Stomach (tissue), 9 donors: ENCODE results near the gene IL31RA. TPM values are rescaled to one million over a fixed set of nuclear protein-coding genes. Genes with fewer than 3 reads are reported as not detected.

Experiments used
- DNase-seq, 2 donors: peaks; one replicate each; pipeline versions ENCODE4 v3.0.0 to v3.0.0-alpha.2; 2013 to 2019
- H3K27ac ChIP-seq, 5 donors: fragments of 200-600 bp in 4 of 5; sonication (generic) in 4 of 5; one replicate each; pipeline ENCODE4 v1.5.1; 2013 to 2019; ENCODE audit warnings: mild to moderate bottlenecking in 1 of 5, moderate library complexity in 1 of 5
- H3K27me3 ChIP-seq, 3 donors: fragments of 200-600 bp; sonication (generic); one replicate each; pipeline ENCODE4 v1.5.1; 2017 to 2019; ENCODE audit warnings: mixed run types in 1 of 3
- H3K36me3 ChIP-seq, 4 donors: fragments of 200-600 bp; sonication (generic); 1 replicate in 3 of 4; 2 replicates in 1 of 4; pipeline ENCODE4 v1.5.1; 2016 to 2019
- H3K4me1 ChIP-seq, 4 donors: fragments of 200-600 bp; sonication (generic); one replicate each; pipeline ENCODE4 v1.5.1; 2016 to 2019
- H3K4me3 ChIP-seq, 4 donors: fragments of 200-600 bp; sonication (generic) in 3 of 4; one replicate each; pipeline ENCODE4 v1.5.1; 2016 to 2019; ENCODE audit warnings: mild to moderate bottlenecking in 1 of 4
- H3K9me3 ChIP-seq, 4 donors: fragments of 200-600 bp; sonication (generic); one replicate each; pipeline ENCODE4 v1.5.1; 2016 to 2019
- EP300 ChIP-seq: sonication (generic); formaldehyde crosslinking; IDR thresholded peaks from one replicate; pipeline ENCODE4 v1.6.1; 2017; ENCODE audit warnings: antibody characterized with exemption
- POLR2A ChIP-seq, 4 donors: fragments of 450-650 bp; IDR thresholded peaks; one replicate each; pipeline ENCODE4 v1.6.1; 2016; ENCODE audit warnings: antibody characterized with exemption in 4 of 4, control low read depth in 2 of 4, mild to moderate bottlenecking in 1 of 4, moderate library complexity in 1 of 4
- POLR2AphosphoS5 ChIP-seq, 3 donors: sonication (generic); formaldehyde crosslinking; IDR thresholded peaks; one replicate each; pipeline ENCODE4 v1.6.1; 2016; ENCODE audit warnings: antibody characterized with exemption in 3 of 3
- WGBS, 5 donors: extraction: QIAGEN DNeasy Blood & Tissue Kit in 3 of 5; methylation state at CpG; one replicate each; pipeline versions ENCODE4 v1.1.5 to v1.1.7; 2013 to 2018; 5-methylcytosine and 5-hydroxymethylcytosine counted together
- intact Hi-C: fragments of 100-400 bp; cut with DNase I; formaldehyde crosslinking; loops from one replicate; pipeline ENCODE4 v1.15.1; 2023; ENCODE audit warnings: low total_unique reads
- polyA plus RNA-seq, 3 donors: library from polyadenylated mRNA; stranded (reverse); fragments of 200-250 nt; gene quantifications; one replicate each; pipeline ENCODE4 v1.2.3, GENCODE V29; 2013
- total RNA-seq, 5 donors: library from RNA; depleted of rRNA; stranded (reverse); fragments of >200 nt; gene quantifications; one replicate each; pipeline versions ENCODE4 v1.1.0 to v1.2.3, GENCODE V29; 2014 to 2016
- TF ChIP-seq, protein P1 (sequence below), 7 experiments: fragments of 450-650 bp in 4 of 7; fragments of 200-600 bp in 3 of 7; sonication (generic) in 3 of 7; IDR thresholded peaks; one replicate each; pipeline ENCODE4 v1.5.1; 2016 to 2019; ENCODE audit warnings: antibody characterized with exemption in 7 of 7, control low read depth in 2 of 7, mild to moderate bottlenecking in 1 of 7
- donor health status: healthy with polysubstance abuse.
- donor health status: Bipolar disorder and iron deficiency.
- donor health status: healthy.

IL31RA gene
- total and polyA plus RNA-seq, 8 donors, result 0.18 to 1.3 TPM; not detected in 6

DNA sequence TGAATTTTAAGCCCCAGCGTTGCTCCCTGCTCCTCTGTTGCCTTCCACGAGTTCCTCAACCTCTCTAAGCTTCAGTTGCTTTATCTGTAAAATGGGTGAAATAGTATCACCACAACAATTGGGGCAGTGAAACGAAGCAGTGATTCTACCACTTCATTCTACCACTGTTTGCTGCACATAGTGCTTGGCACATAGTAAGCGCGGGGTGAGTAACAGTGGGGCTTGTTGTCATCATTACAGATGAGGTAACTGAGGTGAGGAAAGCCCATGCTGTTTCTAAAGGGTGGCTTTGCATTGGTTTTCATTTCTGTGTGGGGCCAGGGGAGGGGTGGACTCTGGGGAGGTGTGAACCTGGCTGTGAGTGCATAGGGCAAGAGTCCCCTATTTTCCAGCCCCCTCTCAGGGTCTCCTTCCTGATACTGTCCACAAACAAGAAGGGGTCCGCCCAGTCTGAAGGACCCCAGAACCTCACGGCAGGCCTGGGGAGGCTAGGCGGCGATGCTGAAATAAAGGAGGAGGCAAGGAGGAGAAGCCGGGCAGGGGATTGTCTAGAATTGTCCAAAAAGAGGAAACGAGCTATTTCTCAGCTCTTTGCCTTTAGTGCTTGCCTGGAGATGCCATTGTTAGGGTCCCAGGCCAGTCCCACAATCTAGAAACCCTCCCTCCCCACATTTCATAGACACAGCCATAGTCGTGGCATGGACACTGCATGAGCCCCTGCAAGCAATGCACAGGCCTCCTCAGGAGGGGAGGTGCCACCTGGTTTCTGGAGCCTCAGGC, 78.1 kb downstream of the IL31RA start:
- WGBS, 5 donors, result 79 to 90% (median 89%) methylated on average over 11 to 12 of the region's 12 CpGs
- Histone ChIP-seq H3K4me3 (no peak overlapping the region), H3K27ac (no peak overlapping the region), H3K9me3 (no peaks in the 10 kb centered on the region), H3K27me3 (no peaks in the 10 kb centered on the region), H3K4me1 (peaks cover 0 to 8% (median 0%) of the 10 kb centered on the region in 4 donors), H3K36me3 (no peaks in the 10 kb centered on the region)
- intact Hi-C loops, result no loop called here
- TF ChIP-seq POLR2AphosphoS5 (IDR thresholded peaks at IDR 0.05), result no peak
- no peak for TF ChIP-seq POLR2A (IDR thresholded peaks at IDR 0.05)
- TF ChIP-seq EP300, result no peak
- TF ChIP-seq, protein P1, sequence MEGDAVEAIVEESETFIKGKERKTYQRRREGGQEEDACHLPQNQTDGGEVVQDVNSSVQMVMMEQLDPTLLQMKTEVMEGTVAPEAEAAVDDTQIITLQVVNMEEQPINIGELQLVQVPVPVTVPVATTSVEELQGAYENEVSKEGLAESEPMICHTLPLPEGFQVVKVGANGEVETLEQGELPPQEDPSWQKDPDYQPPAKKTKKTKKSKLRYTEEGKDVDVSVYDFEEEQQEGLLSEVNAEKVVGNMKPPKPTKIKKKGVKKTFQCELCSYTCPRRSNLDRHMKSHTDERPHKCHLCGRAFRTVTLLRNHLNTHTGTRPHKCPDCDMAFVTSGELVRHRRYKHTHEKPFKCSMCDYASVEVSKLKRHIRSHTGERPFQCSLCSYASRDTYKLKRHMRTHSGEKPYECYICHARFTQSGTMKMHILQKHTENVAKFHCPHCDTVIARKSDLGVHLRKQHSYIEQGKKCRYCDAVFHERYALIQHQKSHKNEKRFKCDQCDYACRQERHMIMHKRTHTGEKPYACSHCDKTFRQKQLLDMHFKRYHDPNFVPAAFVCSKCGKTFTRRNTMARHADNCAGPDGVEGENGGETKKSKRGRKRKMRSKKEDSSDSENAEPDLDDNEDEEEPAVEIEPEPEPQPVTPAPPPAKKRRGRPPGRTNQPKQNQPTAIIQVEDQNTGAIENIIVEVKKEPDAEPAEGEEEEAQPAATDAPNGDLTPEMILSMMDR (IDR thresholded peaks at IDR 0.05), result no peak
- DNase-seq, result no peak

DNA sequence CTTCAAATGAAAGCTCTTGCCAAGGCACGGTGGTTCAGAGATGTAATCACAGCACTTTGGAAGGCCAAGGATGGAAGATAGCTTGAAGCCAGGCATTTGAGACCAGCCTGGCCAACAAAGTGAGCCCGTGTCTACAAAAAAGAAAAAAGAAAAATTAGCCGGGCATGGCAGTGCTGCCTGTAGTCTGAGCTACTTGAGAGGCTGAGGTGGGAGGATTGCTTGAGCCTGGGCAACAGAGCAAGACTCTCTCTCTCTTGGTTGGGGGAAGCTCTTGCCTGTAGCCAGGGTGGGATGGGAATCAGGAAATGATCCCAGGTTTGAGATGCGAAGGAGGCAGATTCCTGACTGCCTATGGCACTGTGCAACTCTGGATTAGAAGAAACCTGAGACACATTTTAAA, 81.5 kb downstream of the IL31RA start:
- TF ChIP-seq, protein P1 (IDR thresholded peaks at IDR 0.05), result no peak
- TF ChIP-seq EP300 (no peak), POLR2A (IDR thresholded peaks at IDR 0.05) (no peak), POLR2AphosphoS5 (IDR thresholded peaks at IDR 0.05) (no peak)
- WGBS, 5 donors, result 89 to 97% (median 94%) methylated on average over 4 of the region's 4 CpGs
- intact Hi-C loops, result loop anchor here (5.0 kb wide), 1 partner anchor 270 kb away; no protein-coding TSS in a partner anchor

DNA sequence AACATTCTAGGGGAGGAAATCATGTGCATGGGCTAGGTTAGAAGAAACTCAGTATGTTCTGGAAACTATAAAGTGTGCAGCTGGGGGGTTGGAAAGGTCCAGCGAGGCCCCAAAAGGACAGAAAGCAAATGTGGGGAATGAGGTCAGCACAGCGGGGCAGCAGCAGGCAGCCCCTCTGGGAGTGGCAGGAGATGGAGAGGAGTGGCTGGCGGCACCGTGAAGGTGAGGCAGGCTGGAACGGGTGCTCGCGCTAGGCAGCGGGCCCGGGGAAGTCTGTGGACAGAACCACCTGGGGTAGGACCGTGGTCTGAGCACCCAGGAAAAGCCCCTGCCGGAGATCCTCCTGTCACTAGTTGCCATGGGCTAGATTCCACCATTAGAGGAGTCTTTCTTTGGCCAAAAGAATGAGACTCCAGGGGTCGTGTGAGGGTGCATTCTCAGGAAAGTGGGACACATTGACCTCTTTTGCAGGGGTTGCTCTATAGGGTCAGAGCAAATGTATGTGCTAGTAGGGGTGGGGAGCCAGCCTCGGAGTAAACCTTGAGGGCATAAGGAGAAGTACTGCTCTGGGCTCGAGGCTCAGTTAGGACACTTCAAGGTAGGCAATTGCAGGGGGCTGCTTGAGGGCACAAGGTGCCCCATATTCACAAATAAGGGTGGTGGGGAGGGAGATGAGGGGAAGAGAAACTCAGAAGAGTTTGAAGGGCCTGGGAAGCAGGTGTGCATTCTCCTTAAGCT, 82.4 kb downstream of the IL31RA start:
- peaks cover 0 to 23% (median 0%) of the 10 kb centered on the region in 4 donors for H3K4me1 ChIP-seq
- DNase-seq, result no peak
- H3K36me3 ChIP-seq, result peaks cover 0 to 17% (median 14%) of the 10 kb centered on the region in 4 donors
- TF ChIP-seq POLR2A (IDR thresholded peaks at IDR 0.05), result no peak
- no peak for TF ChIP-seq POLR2AphosphoS5 (IDR thresholded peaks at IDR 0.05)
- TF ChIP-seq, protein P1 (IDR thresholded peaks at IDR 0.05), result no peak
- TF ChIP-seq EP300, result no peak
- H3K9me3 ChIP-seq, result no peaks in the 10 kb centered on the region
- no peak overlapping the region for H3K4me3 ChIP-seq
- intact Hi-C loops, result loop anchor here (5.0 kb wide), 1 partner anchor 269 kb away; no protein-coding TSS in a partner anchor
- no peaks in the 10 kb centered on the region for H3K27me3 ChIP-seq
- WGBS, 5 donors, result 86 to 95% (median 92%) methylated on average over 14 of the region's 14 CpGs
- H3K27ac ChIP-seq, result peak overlapping the region in 3 of 5 donors; percentile 36 to 53 (median 43)

More for the DNA sequence above, 81.5 kb downstream of the IL31RA start:
- Histone ChIP-seq H3K27ac (no peak overlapping the region), H3K9me3 (no peaks in the 10 kb centered on the region), H3K27me3 (no peaks in the 10 kb centered on the region), H3K4me3 (no peak overlapping the region), H3K4me1 (peaks cover 0 to 23% (median 0%) of the 10 kb centered on the region in 4 donors), H3K36me3 (peaks cover 0 to 11% (median 7%) of the 10 kb centered on the region in 4 donors)
- no peak for DNase-seq

DNA sequence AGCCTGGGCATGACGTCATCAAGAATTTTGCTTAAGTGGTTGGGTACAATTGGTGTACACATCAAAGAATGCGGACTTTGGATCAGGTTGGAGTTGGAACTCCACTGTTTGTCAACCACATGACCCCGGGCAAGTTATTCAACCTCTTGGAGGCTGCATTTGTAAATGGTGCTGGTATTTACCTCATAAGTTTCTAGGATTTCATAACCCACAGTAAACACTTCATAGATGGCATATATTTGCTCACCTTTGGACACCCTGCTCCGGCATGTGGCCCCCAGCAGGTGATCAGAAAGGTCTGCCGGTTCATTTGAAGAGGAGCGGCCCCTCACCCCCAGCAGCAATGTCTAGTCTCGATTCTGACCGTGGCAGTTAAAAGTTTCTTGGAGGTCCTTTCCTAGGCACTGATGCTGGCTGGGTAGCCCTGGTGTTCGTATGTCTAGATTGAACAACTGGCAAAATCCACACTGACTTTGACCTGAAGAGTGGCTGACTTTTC, 83.0 kb downstream of the IL31RA start:
- peaks cover 0 to 23% (median 0%) of the 10 kb centered on the region in 4 donors for H3K4me1 ChIP-seq
- WGBS, 5 donors, result 35 to 68% (median 50%) methylated on average over 9 of the region's 9 CpGs
- intact Hi-C loops, result loop anchor here (5.0 kb wide), 1 partner anchor 268 kb away; no protein-coding TSS in a partner anchor
- peaks cover 0 to 24% (median 20%) of the 10 kb centered on the region in 4 donors for H3K36me3 ChIP-seq
- H3K4me3 ChIP-seq, result no peak overlapping the region
- DNase-seq, result peak; percentile 50 to 84
- H3K9me3 ChIP-seq, result no peaks in the 10 kb centered on the region
- no peaks in the 10 kb centered on the region for H3K27me3 ChIP-seq
- TF ChIP-seq POLR2A (IDR thresholded peaks at IDR 0.05), result no peak
- TF ChIP-seq POLR2AphosphoS5 (IDR thresholded peaks at IDR 0.05), result peak in 1 of 3 donors; percentile 16
- H3K27ac ChIP-seq, result peak overlapping the region in 4 of 5 donors; percentile 14 to 53 (median 40)
